HPDE6-E6E7 (cell line): ENCODE results near the gene MAPK14.
A peak's percentile ranks its signal among the peaks of the same experiment; 100 is the strongest.

Experiments
- DNase-seq: peaks from one replicate; pipeline ENCODE4 v3.0.0; 2011; ENCODE audit warnings: missing footprints; ENCODE audit errors: extremely low spot score

The MAPK14 gene

DNA sequence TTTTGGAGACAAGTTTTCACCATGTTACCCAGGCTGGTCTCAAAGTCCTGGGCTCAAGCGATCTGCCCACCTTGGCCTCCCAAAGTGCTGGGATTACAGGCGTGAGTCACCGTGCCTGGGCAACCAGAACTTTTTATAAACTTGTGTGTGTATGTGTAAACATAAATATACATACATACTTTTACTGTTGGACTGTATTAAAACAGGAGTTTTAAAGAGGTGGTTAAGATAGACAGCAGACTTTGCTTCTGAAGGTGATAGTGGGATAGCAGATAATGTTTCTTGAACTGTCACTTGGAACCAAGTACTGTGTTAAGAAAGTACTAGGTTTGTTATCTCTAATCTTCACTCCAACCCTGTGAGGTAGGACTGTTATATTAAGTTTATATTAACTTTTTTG is 74.1 kb downstream of the MAPK14 start:
- no peak for DNase-seq

GRCh38 chr6:36102853-36103252 is 75.2 kb downstream of the MAPK14 start:
- DNase-seq = no peak

GRCh38 chr6:36104836-36105235 is 77.2 kb downstream of the MAPK14 start:
- no peak for DNase-seq

DNA sequence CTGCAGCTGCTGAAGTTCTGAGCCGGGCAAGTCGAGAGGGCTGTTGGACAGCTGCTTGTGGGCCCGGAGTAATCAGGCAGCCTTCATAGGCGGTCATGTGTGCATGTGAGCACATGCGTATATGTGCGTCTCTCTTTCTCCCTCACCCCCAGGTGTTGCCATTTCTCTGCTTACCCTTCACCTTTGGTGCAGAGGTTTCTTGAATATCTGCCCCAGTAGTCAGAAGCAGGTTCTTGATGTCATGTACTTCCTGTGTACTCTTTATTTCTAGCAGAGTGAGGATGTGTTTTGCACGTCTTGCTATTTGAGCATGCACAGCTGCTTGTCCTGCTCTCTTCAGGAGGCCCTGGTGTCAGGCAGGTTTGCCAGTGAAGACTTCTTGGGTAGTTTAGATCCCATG is 81.5 kb downstream of the MAPK14 start:
- no peak for DNase-seq

GRCh38 chr6:36110050-36110449 is 82.4 kb downstream of the MAPK14 start:
- DNase-seq = no peak

GRCh38 chr6:36110863-36111262 is 83.3 kb downstream of the MAPK14 start:
- no peak for DNase-seq

DNA sequence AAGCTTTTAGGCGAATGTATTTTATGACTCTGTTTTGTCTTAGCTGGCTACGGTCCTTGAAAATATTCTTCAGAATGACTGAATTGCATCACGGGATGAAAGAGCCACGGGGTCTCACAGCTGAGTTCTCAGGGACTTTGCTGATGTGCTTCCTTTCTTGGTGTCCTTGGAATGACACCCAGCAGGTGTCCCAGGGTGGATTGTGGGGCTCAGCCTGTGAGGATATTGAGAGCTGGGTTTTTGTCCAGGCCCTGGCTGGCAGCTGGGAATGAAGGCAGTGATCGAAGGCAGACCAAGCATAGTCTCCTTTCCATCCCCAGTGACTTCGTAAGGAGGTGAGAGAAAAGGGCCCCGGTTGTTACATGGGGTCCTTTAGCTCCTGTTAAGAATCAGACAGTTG is 83.9 kb downstream of the MAPK14 start:
- DNase-seq = no peak

DNA sequence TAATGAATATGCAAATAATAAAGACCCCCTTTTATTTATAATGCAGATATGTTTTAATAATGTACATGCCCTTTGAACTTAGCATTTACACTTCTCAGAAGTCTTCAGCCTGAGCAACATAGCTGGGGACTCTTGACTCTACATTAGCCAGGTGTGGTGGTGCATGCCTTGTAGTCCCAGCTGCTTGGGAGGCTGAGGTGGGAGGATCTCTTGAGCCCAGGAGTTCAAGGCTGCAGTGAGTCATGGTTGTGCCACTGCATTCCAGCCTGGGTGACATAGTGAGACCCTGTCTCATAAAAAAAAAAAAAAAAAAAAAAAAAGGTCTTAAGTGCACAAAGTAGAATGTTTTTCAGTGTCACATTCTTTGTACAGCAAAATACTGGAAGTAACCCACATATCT is 85.4 kb downstream of the MAPK14 start:
- DNase-seq = no peak

DNA sequence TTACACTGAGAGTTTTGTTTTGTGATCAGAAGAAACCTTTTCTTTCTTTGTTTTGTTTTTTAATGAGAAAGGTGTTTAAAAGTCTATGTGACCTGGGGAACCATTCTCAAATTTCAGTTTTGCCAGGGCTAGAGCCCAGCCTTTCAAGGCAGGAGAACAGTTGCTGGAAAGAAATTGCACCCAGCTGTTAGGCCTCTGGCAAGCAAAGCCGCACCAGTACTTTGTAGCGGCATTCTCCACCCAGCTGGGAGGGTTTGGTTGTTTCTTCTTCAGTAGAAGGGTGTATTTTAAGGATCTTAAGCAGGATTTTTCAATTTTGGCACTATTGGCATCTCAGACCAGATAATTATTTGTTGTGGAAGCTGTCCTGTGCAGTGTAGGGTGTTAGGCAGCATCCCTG is 86.1 kb downstream of the MAPK14 start:
- no peak for DNase-seq

DNA sequence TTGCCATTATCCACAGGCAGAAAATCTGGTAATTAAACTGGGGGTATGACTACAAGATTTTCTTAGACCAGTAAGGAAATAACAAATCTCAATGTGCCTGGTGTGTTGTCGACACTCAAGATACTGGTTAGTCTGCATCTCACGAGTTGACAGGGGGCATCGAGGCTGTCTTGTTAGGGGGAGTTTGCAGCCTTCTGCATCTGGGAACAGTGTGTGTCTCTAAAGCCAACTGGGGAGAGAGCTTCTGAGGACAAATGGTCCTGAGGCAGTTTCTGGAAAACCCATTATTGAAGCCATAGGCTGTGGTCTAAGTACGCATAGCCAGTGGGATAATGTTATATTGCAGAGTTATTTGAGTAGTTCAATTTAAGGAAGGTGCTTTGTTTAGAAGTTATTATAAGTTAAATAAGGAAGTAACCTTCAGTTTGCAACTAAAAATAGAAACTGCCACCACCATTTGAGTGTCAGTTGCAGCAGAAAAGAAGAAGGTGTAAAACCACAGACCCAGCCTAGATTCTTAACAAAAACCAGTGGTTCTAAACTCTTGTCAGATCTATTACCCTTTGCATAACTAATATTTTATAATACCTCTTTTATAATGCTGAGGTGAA is 87.3 kb downstream of the MAPK14 start:
- DNase-seq = no peak

GRCh38 chr6:36115412-36115811 is 87.8 kb downstream of the MAPK14 start:
- no peak for DNase-seq

DNA sequence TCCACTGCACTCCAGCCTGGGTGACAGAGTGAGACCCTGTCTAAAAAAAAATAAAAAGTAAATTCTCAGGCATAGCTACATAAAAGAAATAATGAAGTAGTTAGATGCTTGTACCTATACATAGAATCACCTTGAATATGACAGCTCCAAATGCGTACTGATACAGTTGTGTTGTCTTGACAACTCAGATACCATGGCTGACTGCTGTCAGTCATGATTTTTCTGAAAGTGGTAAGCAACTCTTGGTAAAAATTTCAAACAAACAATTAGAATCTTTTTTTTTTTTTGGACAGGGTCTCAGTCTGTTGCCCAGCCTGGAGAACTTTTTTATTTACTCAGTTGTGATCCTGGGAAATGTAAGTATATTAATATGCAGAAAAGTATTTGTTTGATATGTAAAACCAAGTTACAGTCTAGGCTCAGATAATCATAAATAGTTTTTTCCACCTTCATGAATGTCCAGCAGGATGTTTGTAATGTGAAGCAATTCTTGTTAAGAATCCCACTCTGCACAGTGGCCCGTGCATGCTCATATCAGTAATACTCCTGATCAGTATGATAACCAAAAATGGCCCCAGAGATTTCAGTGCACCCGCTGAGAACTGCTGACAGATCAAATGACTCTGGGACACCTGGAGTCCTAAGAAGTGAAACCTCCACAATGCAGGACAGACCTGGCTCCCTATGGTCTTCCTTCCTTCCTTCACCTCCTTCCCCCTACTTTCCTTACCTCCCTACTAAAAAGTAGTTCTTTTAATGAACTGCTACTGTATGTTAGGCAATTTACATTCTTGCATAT is 88.7 kb downstream of the MAPK14 start:
- no peak for DNase-seq

GRCh38 chr6:36116943-36117342 is 89.3 kb downstream of the MAPK14 start:
- no peak for DNase-seq

DNA sequence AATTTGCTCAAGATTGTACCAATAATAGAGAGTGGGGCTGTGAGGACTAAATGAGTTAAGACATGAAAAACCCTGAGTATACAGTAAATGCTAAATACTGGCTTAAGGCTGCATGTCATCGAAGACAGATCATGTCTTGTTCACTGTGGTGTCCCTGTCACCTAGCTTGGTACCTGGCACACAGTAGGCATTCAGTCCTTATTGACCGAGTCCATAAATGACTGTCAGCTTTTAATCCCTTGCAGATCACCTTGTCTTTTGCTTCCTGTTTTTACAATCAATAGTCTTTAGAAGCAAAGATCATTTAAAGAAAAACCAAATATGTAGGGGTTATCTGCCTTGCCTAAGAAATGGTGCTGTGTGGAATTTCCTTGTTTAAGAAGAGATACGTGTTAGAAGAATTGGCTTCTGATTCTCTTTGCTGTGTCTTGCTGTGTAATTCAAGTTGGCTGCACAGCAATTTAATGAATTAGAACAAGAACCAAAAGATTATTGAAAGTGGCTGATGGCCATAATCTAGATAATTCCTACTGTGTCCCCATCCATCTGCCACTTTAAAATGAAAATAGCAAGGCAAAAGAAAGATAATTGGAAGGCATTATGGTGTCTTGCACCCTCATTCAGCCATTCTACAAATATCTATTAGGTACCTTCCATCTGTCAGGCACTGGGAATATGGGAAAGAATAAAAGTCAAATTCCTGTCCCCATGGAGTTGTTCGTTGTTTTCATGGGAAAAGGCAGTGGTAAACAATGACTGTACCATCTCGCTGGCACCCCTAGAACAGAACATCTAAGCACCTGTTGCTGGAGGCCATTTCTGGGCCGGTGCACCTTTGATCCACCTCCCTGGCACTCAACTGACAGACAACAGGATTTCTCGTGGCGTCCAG is 90.3 kb downstream of the MAPK14 start:
- no peak for DNase-seq

DNA sequence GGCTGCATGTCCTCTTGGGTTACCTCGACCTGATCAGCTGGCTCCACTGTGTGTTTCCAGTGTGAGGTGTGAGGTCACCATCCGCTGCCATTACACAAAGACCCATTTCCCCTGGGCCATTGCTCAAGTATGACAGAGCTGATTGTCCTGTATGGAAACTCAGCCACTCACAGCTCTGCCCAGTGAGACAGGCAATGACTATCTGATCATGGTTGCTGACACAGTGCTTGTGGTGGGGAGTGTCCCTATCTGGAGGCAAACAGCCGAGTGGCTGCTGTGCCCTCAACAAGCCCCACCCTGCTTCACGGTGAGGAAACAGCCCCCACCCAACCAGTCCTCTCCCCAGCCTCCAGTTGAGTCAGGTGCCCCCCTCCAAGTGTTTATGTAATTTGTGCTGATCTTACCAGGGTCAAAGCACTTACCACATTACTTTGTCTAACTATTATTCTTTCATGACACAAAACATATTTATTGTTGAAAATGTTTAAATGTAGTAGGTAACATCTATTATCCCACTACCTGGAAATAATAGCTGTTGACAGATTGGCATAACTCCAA is 91.0 kb downstream of the MAPK14 start:
- DNase-seq = peak; percentile 36

GRCh38 chr6:36119209-36119608 is 91.6 kb downstream of the MAPK14 start:
- DNase-seq = no peak

- no peak for DNase-seq
These were observed 92.4 kb downstream of the MAPK14 start for GRCh38 chr6:36120018-36120417.

- DNase-seq = no peak
These were observed 92.9 kb downstream of the MAPK14 start for GRCh38 chr6:36120539-36120938.

- peak; percentile 33 for DNase-seq
These were observed 93.6 kb downstream of the MAPK14 start for GRCh38 chr6:36120979-36121786.

- DNase-seq = no peak
These were observed 94.3 kb downstream of the MAPK14 start for GRCh38 chr6:36121787-36122494.
